NCI-H774 (cell line): Measurements from ENCODE around the gene CFDP1.

ENCODE experiments used
- DNase-seq: peaks from one replicate; lab custom pipeline; 2025; lab: John Stamatoyannopoulos, UW

The CFDP1 gene

DNA sequence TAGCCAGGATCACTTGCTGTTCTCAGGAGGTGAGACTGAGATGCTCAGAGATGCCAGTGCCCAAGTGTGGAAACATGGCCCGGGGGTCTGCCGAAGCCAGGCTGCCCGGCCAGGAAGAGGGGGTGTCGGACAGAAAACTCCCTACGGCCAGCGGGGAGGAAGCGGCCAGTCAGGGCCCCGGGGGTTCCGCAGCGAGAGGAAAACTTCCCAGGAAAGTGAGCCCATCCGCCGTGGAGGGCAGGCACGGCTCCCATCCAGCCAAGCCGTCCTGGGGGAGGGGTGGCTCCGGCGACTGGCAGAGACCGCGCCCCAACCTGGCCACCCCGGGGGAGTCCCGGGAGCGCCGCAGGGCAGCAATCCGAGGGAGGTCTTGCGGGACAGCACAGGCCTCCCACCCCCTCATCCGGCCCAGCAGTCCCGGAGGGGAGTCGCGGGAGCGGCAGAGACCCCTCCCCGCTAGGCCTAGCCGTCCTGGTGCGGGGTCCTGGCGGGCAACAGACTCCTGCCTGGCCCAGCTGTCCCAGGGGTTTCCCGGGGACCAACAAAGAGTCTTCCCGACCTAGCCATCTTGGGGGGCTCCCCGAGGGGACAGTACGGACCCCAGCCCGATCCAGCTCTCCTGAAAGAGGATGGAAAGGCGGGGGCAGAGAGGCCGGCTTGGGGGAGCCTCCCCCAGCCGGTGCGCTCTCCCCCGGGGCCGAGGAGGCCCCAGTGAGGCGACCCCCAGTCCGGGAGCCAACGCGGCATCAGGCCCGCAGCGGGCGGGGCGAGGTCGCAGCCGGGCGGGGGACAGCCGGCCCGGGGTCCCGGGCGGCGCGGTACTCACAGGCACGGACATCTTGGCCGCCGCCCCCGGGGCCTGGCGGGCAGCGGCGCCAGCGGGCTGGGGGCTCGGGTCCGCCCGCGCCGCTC lies 168.0 kb downstream of the CFDP1 start:
- no peak for DNase-seq

DNA sequence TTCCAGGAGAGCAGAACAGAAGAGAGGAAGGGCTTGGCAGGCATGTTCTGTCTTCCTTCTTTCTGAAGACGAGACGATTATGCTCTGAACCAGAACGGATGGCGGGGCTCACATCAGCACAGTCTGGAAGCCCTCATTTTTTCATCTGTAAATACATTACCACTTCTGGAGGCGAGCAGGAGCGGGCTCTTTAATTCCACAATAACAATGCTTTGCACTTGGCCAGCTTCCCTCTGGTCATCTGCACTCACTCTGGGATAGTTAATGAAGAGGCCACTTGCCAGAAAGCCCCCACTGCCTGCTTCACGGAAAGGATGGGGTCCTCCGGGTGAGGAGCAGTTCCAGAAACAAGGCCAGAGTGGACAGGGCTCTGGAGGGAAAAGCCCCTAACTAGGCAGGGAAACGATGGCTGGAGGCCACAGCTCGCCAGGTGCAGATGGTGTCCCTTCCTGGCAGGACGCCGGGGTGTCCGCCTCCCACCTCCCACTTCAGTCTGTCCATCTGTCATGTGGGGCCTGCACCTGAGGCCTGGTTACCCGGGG lies 168.8 kb downstream of the CFDP1 start:
- DNase-seq, result no peak

DNA sequence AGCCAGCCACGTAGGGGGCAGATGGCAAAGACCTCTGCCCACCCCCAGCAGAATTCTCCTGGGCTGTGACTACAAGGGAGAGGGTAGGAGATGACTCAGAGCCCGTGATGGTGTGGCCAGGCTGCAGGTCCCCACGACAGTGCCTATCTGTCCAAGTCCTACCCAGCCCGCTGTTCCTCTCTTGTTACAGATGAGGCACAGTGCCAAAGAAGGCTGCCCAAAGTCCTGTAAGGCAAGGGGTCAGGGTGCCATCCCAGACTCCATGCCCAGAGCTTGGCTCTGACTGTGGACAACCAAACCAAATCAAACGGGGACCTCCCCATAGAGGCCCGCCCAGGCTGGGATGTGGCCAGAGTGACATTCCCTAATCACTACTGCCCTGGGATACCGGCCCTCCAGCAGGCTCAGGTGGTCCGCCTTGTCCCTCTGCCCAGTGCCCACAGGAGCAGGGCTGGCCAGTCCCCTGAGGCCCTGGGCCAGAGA lies 169.3 kb downstream of the CFDP1 start:
- no peak for DNase-seq

DNA sequence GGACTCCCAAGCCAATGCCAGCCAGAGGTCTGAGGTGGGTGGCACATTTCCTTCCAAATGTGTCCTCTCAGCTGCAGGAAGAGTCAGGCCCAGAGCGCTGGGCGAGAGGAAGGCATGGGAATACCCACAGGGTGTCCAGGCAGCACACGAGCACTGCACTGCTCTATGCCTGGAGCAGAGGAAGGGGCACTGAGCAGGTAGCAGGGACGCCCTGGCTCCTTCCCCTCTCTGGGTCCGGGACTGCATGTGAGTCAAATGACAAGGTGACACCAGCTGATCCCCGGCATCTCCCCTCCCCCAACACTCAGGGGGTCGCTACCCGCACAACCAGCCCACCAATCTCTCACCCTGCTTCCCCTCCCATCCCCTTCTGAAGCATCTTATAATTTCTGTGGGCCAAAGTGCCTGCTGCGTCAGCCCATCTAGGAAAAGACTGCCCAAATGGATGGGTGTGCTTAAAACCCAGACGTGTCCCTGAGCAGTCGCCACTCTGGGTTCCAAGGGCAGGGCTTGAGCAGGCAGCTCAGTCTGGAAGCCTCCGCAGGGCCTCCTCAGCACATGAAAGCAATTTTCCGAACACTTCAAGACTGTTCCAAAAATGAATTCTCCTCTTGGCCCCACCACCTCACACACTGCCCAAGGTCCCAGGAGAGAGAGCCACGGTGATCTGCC lies 169.9 kb downstream of the CFDP1 start:
- no peak for DNase-seq

DNA sequence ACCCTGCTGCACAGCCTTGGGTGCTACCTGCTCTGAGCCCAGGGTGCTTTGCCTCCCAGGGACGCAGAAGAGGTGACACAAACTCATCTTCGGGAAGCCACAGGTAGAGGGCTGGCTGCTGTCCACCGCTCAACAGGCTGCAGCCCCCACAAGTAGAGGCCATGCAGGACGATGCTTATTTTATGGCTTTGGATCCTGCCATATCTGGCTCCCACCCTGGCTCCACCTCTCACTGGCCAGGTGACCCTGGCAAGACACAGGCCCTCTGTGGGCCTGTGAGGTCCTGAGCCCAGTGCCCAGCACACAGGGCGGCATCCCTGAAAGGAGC lies 170.5 kb downstream of the CFDP1 start:
- no peak for DNase-seq

DNA sequence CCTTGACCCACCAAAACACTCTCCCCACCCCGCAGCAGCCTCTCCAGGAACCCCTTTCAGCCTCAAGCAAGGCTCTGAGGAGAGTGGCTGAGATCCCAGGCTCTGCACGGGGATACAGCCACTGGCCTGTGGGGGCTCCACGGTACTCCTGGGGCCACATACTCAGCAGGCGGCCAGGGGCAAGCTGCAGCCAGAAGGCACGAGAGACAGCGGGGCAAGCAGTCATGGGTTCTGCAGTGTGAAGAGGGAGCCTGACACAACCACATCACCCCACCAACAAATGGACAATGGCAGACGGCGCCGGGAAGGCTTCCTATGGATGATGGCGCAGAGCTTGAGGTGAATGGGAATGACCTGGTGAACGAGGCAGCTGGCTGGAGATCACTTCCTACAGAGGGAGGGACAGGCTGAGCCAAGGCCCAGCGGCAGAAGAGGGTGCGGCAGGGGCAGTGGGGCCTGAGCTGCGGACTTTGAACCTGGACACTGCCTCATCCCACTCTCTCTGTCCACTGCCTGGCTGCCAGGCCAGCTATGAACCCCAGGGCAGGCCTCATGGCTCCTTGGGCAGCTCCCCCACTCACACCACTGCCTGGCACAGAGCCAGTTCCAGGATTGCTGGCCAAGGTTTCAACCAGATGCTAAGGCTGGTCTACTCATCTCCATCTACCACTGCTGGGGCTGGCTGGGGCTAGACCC lies 171.1 kb downstream of the CFDP1 start:
- no peak for DNase-seq

DNA sequence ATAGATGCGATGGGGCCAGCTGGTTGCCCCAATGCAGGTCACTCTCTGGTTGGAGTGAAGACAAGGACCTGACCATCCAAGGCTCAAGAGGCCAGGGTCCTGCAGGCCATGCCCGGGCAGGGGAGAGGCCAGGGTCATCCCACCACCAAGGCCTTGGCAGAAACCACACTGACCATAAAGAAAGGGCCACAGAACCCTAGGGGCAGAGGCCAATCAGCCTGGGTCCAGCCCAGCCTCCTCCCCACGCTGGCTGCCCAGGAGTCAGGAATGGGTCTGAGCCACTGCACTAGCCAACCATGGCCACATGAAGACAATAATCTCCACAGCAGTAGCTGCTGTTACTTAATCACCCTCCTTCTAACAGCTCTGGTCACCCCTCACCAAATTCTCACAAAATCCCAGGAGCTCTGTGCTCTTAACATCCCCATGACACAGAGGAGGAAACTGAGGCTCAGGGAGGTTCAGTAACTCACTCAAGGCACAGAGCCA lies 171.7 kb downstream of the CFDP1 start:
- DNase-seq, result no peak

DNA sequence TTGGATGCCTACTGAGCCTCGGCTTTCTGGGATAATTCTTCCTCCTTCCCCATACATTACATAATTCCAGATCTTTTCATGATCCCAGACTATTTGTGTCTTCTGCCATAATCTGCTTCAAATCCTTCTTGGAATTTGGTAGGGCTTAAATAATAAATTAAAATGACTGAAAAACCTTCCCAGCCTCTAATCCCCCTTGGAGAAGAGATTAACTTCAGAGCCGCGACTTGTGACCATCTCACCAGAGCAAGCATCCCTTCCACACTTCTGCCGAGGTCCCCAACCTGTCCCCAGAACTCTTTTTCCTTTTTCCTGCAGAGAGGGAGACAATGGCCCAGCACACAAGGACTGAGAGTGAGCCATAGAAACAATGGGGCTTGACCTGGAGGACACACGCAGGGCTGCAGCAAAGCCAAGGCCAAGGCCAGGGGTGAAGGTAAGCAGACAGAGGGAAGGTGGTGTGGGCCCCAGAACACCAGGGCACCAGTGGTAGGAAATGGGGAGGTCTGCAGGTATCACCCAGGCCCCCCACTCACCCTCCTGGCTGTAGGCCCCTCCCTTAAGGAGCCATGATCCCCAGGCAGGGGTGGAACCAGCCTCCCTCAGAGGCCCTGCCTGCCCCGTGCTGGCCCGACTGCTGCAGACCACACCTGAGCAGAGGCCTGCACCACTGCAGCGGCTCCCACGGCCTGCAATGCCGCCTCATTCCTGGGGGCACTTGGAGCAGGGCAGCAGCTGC lies 172.3 kb downstream of the CFDP1 start:
- no peak for DNase-seq

DNA sequence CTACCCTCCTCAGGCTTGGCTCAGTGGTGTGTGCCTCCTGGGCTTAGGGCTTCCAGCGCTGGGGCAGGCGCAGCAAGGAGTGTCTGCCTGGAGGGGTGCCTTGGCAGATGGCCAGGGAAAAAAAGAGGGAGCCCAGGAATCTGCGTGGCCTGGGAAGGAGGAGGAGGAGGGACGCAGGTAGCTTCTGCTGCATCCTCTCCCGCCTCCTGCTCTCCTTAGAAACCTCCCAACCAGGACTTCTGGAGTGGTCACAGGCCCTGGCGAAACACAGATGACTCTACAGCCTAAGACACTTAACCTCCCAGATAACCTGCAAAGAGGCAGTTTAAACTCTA lies 174.5 kb downstream of the CFDP1 start:
- DNase-seq, result no peak

DNA sequence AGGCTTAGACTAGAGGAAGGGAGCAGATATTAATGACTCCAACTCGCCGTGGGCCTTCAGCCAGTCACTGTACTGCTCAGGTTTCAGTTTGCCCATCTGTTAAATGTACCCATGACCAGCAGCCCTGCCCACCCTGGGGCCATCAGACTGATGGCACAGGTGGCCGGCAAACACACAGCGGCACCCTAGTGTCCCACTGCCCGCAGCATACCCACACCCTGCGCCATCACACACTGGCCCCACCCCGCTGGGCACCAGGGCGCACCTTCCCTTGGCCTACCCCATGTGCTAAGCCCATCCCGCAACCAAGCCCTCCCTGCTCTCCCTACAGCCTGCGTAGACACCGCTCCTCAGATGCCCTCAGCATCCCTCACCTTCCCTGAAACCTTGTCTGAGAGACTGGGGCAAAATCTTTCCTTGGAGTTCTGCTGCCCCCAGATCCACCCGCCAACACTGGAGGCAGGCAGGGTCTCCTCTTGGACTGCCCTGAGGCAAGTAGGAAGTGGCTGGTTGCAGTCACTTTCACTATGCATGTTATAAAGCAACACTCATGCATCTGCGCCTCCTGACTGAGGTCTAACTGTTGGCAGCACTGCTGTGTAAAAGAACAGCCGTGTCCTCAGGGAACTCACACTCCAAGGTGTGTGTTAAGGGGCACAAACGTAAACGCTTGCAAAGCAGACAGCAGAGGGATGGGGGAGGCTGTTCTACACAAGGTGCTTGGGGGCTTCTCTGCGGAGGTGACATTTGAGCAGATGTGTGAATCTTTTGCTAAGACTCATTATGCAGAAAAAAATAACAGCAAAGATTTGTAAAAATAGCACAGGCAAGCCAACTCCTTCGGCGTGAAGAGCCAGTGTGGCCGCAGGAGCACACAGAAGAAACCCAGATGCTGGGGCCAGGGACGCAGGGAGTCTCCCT lies 175.2 kb downstream of the CFDP1 start:
- DNase-seq, result no peak

DNA sequence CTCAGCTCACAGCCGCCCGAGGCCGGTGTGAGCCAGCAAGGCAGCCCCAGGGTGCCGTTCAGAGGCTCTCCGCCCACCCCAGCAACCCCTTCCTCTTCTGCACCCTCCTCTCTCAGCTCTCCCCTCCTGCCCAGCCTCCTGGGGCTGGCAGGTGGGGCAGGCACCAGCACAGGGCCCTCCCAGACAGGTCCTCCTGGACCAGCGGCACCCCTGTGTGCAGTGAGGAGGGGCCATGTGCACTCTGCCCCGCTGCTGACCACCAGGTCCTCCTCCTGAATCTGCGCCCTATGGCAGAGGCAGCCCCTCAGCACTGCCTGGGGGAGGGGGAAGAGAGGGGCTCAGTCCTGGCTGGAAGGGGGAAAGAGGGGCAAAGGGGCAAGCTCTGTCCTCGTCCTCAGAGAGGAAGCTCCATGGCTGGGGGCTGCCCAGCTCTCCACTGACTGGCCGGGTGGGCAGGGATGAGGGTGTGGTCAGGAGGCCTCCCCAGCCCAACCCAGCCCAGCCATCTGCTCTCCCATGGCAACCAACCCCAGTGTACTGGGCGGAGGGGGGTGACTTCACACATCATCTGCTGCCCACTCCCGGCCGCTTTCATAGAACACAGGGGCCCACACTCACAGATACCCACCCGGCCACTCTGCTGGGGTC lies 176.5 kb downstream of the CFDP1 start:
- no peak for DNase-seq

DNA sequence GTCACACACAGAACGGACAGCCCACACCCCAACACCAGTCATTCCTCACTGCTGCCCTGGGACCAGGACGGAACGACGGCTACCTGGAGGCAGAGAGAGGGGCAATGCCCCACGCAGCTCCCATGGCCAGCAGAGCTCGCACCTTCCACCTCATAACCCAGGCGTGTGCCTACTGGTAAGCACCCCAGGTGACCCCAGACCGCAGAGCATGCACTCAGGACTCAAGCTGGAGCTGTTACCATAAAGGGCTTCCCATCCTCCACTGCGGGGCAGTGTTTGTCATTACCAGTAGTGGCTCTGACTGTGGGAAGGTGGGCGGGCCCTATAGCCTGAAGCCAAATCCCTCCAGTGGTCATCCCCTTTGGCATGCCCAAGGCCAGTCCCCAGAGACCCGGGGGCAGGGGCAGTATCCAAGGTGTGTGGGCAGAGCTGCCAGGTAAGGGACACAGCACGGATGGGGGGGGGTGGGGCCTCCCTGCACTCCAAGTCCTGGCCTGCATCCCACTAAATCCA lies 177.2 kb downstream of the CFDP1 start:
- no peak for DNase-seq

DNA sequence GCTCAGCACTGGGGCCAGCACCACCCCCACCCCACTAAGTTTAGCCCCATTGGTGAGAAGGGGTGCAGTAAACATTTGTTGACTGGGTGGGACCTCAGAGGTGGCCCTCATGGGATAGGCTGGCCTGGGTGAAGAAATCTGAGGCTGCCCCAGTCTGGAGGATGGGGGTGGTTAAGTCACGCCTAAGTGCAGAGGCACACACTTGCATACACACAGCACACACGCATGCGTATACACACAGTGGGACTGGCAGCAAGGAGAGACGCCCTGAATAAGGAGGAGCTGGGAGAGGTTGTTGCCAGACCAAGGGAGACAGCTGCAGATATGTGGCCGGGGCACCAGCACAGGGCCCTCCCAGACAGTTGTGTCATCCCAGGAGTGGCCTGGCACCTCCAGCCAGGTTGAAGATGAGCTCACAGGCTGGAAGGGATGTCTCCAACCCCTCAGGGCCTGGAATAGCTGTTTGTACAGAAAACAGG lies 178.9 kb downstream of the CFDP1 start:
- DNase-seq, result no peak

DNA sequence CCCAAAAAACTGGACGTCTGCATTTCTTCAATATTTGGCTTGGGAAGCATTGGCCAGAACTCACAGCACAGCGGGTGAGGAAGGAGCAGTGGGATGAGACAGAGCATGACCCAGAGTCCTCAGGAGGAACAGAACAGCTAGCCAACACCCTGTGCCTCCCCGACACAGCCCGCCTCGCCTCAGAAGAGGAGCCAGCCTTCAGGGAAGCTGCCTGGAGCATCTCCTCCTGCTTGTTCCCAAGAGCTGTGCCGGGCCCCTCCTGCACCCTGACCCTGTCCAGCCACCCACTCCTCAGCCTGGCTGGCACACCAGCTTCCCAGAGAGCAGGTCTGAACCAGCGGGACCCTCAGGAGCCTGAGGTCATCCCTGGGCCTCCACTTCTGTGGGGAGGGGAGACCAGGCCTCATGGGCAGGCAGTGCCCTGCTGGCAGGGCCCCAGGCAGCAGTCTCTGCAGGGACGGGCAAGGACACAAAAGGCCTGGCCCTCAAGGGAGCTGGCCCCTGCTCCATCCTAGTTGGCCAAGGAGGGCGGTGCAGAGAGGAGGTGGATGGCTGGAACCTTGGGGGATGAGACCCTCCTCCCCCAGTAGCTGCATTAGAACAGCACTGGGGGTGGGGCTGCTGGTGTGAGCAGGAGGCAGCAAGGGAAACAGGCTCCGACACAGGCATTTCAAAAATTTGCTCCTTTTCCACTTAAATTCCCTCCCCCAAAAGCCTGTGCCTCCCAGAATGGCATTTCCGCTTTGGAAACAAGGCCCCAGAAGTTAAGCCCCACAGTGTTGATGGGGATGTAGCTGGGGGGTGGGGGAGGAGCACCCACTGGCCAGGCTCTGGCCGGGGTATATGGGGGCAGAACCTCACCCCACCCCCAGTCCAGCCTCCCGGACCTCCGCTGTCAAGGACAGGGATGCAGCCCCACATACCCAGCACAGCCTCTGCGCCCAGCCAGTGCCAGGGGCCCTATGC lies 180.1 kb downstream of the CFDP1 start:
- no peak for DNase-seq

DNA sequence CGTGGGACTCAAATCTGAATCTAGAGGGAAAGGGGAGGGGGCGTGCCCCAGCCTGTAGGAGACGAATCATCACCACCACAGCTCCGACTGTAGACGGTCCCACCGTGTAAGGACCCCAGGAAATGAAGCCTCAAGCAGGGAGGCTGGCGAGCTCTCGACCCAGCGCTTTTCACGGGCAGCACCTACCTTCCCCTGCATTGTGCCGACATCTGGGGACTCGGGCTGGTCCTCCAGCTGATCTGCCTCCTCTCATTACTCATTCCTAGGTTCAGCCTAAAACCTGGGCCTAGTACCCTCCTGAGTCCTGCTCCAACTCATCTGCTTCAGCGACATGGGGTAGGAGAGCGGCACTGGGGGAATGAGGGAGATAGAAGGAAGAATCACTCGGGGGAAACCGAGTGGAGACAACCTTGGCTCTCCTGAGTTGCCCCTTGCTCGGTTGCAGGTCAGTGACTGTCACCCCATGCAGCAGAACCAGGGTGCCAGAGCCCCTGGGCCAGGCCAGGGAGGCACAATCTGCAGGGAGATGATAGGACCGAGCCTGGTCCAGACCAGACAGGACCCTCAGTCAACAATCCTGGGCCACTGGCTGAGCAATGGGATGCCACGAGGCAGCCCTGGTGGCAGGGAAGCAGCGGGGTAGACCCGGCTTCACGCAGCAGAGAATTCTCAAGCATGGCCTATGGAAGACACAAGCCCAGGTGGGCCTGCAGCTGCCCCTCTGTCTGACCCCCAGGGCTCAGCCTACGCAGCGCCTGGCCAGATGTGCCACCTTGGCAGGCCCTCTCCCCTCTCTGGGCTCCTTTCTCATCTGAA lies 181.0 kb downstream of the CFDP1 start:
- no peak for DNase-seq

DNA sequence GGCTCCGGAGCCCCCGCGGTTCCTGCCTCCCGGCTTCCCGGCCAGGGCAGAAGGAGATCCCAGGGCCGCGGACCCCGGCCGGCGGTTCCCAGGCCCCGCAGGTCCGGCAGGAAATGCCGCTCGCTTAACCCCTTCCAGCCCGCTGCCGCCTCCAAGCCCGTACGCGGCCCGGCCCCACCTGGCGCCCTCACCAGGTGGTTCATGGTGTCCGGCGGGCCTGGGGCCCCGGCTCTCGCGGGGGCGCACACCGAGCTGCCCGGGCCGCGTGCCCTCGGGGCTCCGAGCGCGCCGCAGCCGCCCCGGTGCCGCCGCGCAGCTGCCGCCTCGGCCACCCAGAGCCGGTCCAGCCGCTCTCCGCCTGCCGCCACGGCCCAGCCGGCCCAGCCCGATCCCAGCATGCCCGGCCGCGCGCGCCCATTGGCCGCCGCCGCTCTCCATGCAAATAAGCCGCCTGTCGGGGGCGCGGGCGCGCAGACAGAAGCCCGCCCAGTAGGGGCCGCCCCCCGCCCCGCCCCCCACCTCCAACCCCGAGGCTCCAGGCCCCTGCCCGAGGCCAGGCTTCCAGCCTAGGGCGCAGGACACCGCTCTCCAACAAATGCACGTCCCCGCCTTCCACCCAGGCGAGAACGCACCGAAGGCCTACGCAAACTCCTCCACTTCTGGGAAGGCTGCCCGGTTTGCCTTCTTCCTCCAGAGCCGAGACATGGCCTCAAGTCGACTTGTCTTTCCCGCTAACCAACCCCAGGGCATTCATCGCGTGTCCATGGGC lies 181.8 kb downstream of the CFDP1 start, which contains the start of gene BCAR1:
TSS of gene BCAR1 (minus strand) at position 345 of the 769 bp plus-strand sequence. CDS start at position 203, 142 bp downstream.
- peak; percentile 50 for DNase-seq

DNA sequence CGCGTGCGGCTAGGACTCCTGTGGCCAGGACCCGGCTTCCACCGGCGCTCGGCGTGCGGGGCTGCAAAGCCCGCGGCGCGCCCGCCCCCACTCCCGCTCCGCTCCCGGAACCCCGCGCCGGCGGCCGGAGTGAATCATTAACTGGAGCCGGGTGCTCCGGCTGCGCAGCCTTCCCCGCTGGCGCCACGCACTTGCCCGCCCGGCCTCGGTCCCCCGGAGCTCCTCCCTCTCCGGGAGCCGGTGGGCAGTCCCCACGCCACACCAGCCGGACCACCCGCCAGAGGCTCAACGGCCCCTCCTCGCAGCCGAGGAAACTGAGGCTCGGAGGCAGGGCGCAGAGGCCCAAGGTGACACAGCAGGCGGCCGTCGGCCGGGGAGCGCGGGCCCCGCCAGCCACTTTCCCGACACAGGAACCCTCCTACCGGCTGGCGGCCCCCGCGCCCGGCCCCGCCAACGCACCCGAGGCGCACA lies 182.5 kb downstream of the CFDP1 start:
- DNase-seq, result no peak
